Measurements from ENCODE around the gene MAP3K20.
A peak's percentile ranks its signal among the peaks of the same experiment; 100 is the strongest.

MAP3K20 gene

DNA sequence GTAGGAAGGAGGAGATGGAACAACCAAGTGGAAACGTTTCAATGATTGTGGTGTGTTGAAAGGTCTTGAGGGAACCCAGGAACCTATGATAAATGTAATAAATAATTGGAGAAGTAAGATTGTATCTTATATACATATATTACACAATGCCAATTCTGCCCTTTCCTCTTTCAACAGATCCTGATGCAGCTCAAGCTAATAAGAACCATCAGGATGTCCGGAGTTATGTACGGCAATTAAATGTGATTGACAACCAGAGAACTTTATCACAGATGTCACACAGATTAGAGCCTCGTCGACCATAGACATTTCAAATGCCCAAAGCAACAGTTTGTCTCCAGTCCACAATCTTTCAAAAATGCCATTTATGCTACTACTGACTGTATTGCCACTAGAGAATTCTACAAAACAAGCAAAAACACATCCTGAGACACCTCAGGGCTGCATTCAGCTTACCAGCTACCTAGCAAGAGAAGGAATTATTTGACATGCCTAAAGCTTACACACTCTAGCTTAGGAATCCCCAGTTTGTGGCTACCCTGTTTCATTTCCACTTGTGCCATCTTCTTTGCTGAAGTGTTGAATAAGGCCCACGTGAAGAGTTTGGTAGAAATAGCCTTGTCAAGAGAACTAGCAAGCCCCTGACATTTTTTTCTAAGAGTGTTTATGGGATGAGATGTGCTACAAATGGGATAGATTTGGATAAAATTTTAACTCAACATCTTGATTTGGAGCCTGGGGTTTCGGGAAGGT is 24.0 kb upstream of the MAP3K20 start:
- no peak for DNase-seq (ENCODE audit: low spot score)

DNA sequence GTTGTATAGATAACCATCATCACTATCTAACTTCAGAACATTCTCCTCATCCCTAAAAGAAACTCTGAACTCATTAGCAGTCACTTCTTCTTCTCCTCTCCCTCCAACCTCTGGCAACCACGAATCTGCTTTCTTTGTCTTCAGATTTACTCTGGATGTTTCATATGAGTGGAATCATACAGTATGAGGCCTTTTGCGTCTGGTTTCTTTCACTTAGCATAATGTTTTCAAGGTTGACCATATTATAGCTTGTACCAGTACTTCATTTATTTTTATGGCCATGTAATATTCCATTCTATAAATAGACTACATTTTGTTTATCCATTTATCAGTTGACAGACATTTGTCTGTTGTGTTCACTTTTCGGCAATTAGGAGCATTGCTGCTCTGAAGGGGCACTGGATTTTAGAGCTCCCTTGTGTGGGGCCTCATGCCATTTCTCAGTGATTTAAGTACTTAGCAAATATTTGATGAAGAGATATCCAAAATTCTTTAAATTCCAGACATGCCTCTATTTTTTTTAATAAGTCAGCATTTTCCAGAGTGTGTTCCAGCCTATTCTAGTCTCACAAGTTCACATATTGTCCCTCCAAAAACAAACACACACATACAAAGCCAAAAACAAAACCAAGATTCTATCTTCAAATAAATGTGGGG is 22.5 kb upstream of the MAP3K20 start:
- DNase-seq (ENCODE audit: low spot score): no peak

GRCh38 chr2:173054466-173054865 is 21.2 kb upstream of the MAP3K20 start:
- no peak for DNase-seq (ENCODE audit: low spot score)

GRCh38 chr2:173056705-173057364 is 18.8 kb upstream of the MAP3K20 start:
- no peak for DNase-seq (ENCODE audit: low spot score)

DNA sequence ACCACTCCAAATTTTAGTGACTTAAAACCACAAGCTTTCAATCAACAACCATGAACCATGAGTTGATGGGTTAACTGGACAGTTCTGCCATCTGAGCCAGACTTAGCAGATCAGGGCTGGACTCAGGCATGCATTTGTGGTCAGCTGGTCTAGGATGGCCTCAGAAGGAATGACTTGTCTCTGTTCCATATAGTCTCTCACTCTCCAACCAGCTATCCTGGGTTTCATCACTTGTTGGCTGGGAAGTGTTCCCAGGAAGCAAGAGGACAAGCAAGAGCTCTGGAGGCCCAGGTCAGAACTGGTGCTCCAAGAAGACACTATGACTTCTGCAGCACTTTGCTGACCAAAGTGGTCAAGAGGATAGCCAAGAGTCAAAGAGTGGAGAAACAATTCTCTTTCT is 17.5 kb upstream of the MAP3K20 start:
- DNase-seq (ENCODE audit: low spot score): no peak

DNA sequence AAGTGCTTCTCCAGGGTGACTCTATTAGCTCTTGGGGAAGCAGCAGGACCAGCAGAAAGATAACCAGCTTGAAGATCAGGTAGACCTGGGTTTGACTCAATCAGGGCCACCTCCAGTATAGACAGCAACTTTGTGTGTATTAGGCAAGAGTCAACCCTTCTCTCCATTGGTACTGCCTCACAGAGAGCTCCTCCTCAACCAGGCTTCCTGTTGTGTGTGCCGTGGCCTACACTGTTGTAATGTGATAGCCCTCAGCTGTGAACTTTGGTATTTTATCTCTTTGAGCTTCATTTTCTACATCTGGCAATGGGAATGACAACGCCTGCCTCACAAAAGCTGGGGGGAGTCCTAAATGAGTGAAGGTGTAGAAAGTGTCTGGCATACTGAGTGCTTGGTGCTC is 17.0 kb upstream of the MAP3K20 start:
- no peak for DNase-seq (ENCODE audit: low spot score)

DNA sequence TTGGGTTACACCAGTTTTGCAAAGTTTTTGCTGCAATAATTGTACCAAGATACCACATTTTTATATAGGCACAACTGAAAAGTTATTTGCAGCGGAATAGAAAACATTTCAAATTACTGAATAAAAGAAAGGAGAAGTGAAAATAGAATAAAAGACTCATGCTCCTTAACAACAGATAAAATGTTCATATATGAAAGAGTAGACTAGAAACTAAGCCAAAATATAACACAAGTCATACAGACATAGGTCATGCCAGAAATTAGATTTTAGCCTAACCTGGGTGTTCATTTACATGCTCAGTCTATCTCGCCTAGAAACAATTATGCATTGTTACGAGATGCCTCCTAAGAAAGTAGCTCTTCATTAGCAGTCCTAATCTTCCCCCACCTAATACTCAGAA is 16.4 kb upstream of the MAP3K20 start:
- no peak for DNase-seq (ENCODE audit: low spot score)

- DNase-seq (ENCODE audit: low spot score): no peak
These were observed 15.6 kb upstream of the MAP3K20 start for GRCh38 chr2:173059971-173060461.

- DNase-seq (ENCODE audit: low spot score): no peak
These were observed 12.8 kb upstream of the MAP3K20 start for GRCh38 chr2:173062801-173063200.

- DNase-seq (ENCODE audit: low spot score): no peak
These were observed 11.4 kb upstream of the MAP3K20 start for GRCh38 chr2:173064151-173064805.

DNA sequence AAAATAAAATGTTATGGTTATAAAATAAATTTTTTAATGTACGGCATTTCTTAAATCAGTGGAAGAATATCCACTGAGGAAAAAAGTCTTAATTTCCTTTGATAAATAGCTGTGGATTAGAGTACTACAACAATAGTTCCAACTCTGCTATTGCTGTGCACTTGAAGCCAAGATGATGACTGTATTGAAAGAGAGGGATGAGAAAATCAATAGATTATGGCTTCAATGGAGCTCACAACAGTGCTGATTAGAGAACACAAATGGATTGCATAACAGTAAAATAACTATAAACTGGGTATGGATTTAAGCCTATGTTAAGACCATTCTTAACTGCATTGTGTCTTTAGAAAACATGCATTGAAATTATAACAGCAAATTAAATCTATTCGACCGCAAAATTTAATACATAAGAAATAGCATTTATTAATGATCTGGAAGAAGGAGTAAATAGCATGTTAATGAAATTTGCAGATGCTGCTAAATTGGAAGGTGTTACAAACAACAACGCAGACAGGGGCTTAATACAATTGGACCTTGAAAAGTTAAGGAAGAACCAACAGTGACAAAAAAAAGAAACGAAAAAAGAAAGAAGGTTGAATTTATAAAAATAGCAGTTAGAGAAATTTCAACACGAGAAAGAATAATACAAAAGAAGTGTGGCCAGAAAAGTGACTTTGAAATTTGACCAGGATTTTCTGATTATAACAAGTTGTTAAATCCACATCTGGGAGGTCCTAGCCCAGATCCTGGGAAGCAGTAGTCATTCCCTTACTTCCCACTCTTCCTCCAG is 8.6 kb upstream of the MAP3K20 start:
- no peak for DNase-seq (ENCODE audit: low spot score)

DNA sequence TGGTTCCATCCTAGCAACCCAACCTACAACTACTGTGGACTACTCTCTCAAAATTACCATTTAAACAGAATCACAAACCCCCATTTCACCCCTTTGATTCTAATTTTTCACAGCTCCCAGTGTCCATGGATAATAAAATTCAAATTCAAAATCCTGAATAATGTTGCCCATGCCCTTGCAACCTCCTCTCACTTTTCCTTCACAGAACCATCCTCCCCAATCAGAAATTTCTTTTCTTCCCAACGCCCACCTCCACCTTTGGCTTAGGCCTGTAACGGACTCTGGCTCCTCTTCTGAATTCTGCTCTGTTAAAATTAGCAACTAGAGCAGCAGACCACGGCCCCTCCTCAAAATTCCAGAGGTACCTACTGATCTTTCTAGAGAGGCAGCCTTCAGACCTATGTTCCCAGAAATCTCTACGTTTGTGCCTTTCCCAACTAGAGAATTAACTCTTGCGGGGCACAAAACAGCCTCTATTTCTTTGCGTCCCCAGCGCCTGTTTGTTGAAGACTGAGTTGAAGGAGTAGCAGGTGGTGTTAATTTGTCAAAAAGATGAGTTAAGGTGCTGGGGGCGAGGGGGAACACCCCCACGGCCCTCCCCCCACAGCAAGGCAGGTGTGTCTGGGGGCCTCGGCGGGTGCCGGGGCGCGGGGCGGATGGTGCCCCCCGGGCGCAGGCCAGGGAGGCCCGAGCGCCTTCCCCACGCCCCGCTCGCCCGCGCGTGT is 428 bp upstream of the MAP3K20 start:
- no peak for DNase-seq (ENCODE audit: low spot score)

DNA sequence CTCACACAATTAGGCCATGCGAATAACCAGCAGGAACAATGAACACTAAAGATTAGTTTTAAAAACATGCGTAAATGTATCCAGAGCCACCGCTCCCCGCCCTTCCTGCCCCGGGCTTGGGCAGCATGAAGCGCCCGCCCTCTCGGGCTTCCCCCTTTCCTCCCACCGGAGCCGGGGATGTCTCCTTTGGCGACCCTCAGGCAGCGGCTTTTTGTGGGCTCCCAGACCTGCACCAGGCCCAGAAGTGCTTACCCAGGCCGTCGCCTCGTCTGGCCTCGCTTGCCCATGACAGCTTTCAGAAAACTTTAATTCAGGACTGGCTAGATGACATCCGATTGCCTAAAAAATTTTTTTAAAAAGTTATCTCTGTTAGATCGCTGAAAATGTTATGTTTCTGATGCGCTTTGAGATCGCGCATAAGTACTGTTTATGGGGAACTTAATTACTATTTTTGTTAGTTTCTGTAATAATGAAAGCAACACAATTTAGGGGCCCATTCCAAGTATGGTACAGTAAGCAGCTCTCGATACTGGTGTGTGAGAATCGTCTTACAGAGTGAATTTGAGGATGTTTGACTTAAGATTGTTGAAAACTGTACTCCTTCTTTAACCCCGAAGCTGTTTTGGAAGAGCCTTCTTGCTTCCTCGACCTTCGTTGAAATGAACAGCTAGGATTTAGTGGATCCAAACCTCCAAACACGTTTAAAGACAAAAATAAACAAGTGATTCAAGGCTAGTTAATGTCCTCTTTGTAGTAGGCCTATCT is 1.1 kb downstream of the MAP3K20 start:
- peak; percentile 77 for DNase-seq (ENCODE audit: low spot score)

DNA sequence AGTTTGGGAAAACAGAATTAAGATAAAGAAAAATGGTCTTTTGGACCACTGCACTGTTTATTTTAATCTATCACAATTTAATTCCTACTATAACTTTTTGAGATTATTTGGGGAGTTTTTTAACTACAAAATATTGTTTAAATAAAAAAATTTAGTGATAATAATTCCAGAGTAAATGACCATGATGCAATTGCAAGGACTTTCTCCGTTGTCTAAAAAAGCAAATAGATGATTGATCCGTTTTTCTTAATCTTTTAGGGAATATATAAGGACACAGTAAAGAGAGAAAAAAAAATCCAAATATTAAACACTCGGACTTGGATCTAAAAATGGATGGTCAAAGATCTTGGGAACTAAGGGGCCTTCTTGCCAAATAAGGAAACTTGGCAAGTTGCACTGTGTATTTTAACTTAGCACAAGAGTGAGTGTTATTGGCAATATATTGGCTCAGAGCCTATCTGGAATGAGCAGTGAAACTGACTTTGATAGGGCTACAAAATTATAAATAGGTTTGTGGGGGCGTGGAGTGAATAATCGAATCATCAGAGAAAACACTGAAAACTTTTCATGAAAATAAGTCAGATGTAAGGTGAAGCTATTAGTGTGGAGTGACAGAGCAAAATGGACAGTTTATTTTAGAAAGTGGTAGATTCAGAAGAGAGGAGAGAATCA is 2.0 kb downstream of the MAP3K20 start:
- peak; percentile 89 for DNase-seq (ENCODE audit: low spot score)

- DNase-seq (ENCODE audit: low spot score): peak; percentile 32
These were observed 3.5 kb downstream of the MAP3K20 start for GRCh38 chr2:173079141-173079540.

GRCh38 chr2:173079973-173080860 is 4.6 kb downstream of the MAP3K20 start:
- no peak for DNase-seq (ENCODE audit: low spot score)

GRCh38 chr2:173086518-173087213 is 11.0 kb downstream of the MAP3K20 start:
- DNase-seq (ENCODE audit: low spot score): no peak

- no peak for DNase-seq (ENCODE audit: low spot score)
These were observed 11.6 kb downstream of the MAP3K20 start for GRCh38 chr2:173087214-173087581.

All from hematopoietic multipotent progenitor cell treated with erythropoietin and hydrocortisone succinate and interleukin-3 and kit ligand, for 17 days (in vitro differentiated cells).